B cell (primary cell): ENCODE measurements around the gene MICOS13. TPM values are rescaled to one million over a fixed set of nuclear protein-coding genes. Genes with fewer than 3 reads are reported as not detected.

Source experiments
- ATAC-seq: fragments of 200-7000 bp; cut with Tn5 transposase; one replicate; pipeline ENCODE4 v1.10.0; 2021; ENCODE audit warnings: low read depth, mild to moderate bottlenecking, moderate number of reproducible peaks, moderate library complexity
- CTCF ChIA-PET: fragments of 350-600 bp; sonication (Branson Sonifier 250); formaldehyde crosslinking; loops from one replicate; lab custom pipeline; 2021; ENCODE audit warnings: antibody characterized with exemption, inconsistent platforms; lab: Charles Lee
- POLR2A ChIA-PET: fragments of 350-600 bp; sonication (Branson Sonifier 250); formaldehyde crosslinking; loops from one replicate; lab custom pipeline; 2021; ENCODE audit warnings: antibody characterized with exemption; lab: Charles Lee
- DNase-seq: peaks from one replicate; pipeline ENCODE4 v3.0.0; 2013
- H2AFZ ChIP-seq: 2 replicates; pipeline ENCODE4 v1.6.1; 2012; ENCODE audit warnings: mild to moderate bottlenecking, low read depth, low read length; ENCODE audit not compliant: insufficient read depth, poor library complexity, severe bottlenecking
- H3K27ac ChIP-seq, 2 donors: 1 replicate in 1 of 2; 2 replicates in 1 of 2; pipeline ENCODE4 v1.5.1; 2012 to 2013; ENCODE audit warnings: low read length in 2 of 2, mild to moderate bottlenecking in 2 of 2, moderate library complexity in 1 of 2
- H3K27me3 ChIP-seq, 4 experiments: fragments of 200-600 bp in 1 of 4; sonication (generic) in 1 of 4; replicated peaks in 1 of 4; 1 replicate in 2 of 4; 2 replicates in 2 of 4; pipeline versions ENCODE4 v1.6.1 to v1.7.0; 2013 to 2016; ENCODE audit warnings: low read length in 3 of 4, mild to moderate bottlenecking in 2 of 4, mixed read lengths in 1 of 4, moderate library complexity in 1 of 4; ENCODE audit not compliant: insufficient read depth in 4 of 4, control insufficient read depth in 3 of 4; ENCODE audit errors: control extremely low read depth in 1 of 4
- H3K36me3 ChIP-seq, 2 experiments: replicated peaks in 1 of 2; 1 replicate in 1 of 2; 2 replicates in 1 of 2; pipeline versions ENCODE4 v1.6.1 to v1.7.1; 2013; ENCODE audit warnings: low read length in 1 of 2; ENCODE audit not compliant: insufficient read depth in 2 of 2, control insufficient read depth in 1 of 2; ENCODE audit errors: control extremely low read depth in 1 of 2, extremely low read depth in 1 of 2
- H3K4me1 ChIP-seq, 2 donors: fragments of 200-600 bp in 1 of 2; sonication (generic) in 1 of 2; 1 replicate in 1 of 2; 2 replicates in 1 of 2; pipeline versions ENCODE4 v1.5.1 to v1.6.1; 2013 to 2017; ENCODE audit warnings: low read length in 2 of 2; ENCODE audit not compliant: control insufficient read depth in 2 of 2, insufficient read depth in 2 of 2
- H3K4me2 ChIP-seq: replicated peaks from 2 replicates; pipeline ENCODE3; 2012; ENCODE audit warnings: mild to moderate bottlenecking, low read depth, low read length; ENCODE audit not compliant: poor library complexity, severe bottlenecking
- H3K4me3 ChIP-seq, 5 experiments: fragments of 200-600 bp in 1 of 5; sonication (generic) in 1 of 5; 1 replicate in 3 of 5; 2 replicates in 2 of 5; pipeline versions ENCODE4 v1.5.1 to v1.7.0; 2011 to 2016; ENCODE audit warnings: low read length in 4 of 5, mild to moderate bottlenecking in 4 of 5, low read depth in 2 of 5, control low read depth in 1 of 5, moderate library complexity in 1 of 5; ENCODE audit not compliant: insufficient read depth in 1 of 5; ENCODE audit errors: control extremely low read depth in 1 of 5, extremely low read depth in 1 of 5
- H3K79me2 ChIP-seq: fragments of 200-600 bp; sonication (generic); one replicate; pipeline ENCODE4 v1.6.0; 2016; ENCODE audit warnings: low read length; ENCODE audit not compliant: control insufficient read depth, insufficient read depth
- H3K9ac ChIP-seq: fragments of 200-600 bp; sonication (generic); 2 replicates; pipeline ENCODE4 v1.6.1; 2017; ENCODE audit warnings: mild to moderate bottlenecking, low read length, moderate library complexity
- H3K9me3 ChIP-seq, 3 donors: one replicate each; pipeline versions ENCODE4 v1.6.1 to v1.7.1; 2013; ENCODE audit warnings: low read length in 2 of 3; ENCODE audit not compliant: control insufficient read depth in 2 of 3, insufficient read depth in 1 of 3; ENCODE audit errors: control extremely low read depth in 1 of 3
- H4K20me1 ChIP-seq: 2 replicates; pipeline ENCODE4 v1.6.0; 2012; ENCODE audit warnings: mild to moderate bottlenecking, low read length; ENCODE audit not compliant: insufficient read depth, control insufficient read depth, poor library complexity, severe bottlenecking
- H3K27ac Mint-ChIP-seq: one replicate; pipeline ENCODE4 v1.8.0; 2021; ENCODE audit warnings: mixed read lengths
- H3K27me3 Mint-ChIP-seq: one replicate; pipeline ENCODE4 v1.8.0; 2021; ENCODE audit warnings: mixed read lengths
- H3K4me1 Mint-ChIP-seq: one replicate; pipeline ENCODE4 v1.8.0; 2021; ENCODE audit warnings: mixed read lengths
- H3K4me3 Mint-ChIP-seq: one replicate; pipeline ENCODE4 v1.8.0; 2021; ENCODE audit warnings: mixed read lengths
- H3K9me3 Mint-ChIP-seq: one replicate; pipeline ENCODE4 v1.8.0; 2022; ENCODE audit warnings: mixed read lengths; ENCODE audit not compliant: insufficient read depth
- CTCF ChIP-seq: fragments of 200-600 bp; IDR thresholded peaks from one replicate; pipeline ENCODE4 v1.8.0; 2022; ENCODE audit warnings: antibody characterized with exemption, mild to moderate bottlenecking
- EZH2 ChIP-seq: IDR thresholded peaks from 2 replicates; pipeline ENCODE4 v1.6.1; 2012; ENCODE audit warnings: borderline replicate concordance, low read depth, mild to moderate bottlenecking, moderate library complexity, low read length; ENCODE audit not compliant: insufficient read depth, poor library complexity, severe bottlenecking
- WGBS: methylation state at CpG from one replicate; pipeline ENCODE4 v1.1.5; 2013; ENCODE audit warnings: missing lambda C conversion rate; ENCODE audit not compliant: insufficient coverage; 5-methylcytosine and 5-hydroxymethylcytosine counted together
- intact Hi-C: fragments of 100-400 bp; cut with micrococcal nuclease; formaldehyde crosslinking; loops from one replicate; pipeline ENCODE4 v1.10.0; 2022
- polyA plus RNA-seq: library from polyadenylated mRNA; depleted of rRNA; stranded (reverse); fragments of >200 nt; gene quantifications from 2 replicates; pipeline ENCODE4 v1.2.3, GENCODE V29; 2012
- total RNA-seq, 2 donors: library from RNA; stranded (reverse); fragments of 120-200 nt in 1 of 2; gene quantifications; 1 replicate in 1 of 2; 2 replicates in 1 of 2; pipeline versions ENCODE4 v1.2.3 to v1.2.4, GENCODE V29; 2013 to 2022

MICOS13 gene
- total and polyA plus RNA-seq, 2 donors (not counting 1 experiment from before 2014, with no cell fraction given), result 30.8 to 41.9 TPM

GRCh38 chr19:5697890-5698634 is 17.7 kb upstream of the MICOS13 start:
- no peaks in the 10 kb centered on the region for H3K27me3 Mint-ChIP-seq
- peaks cover 21% of the 10 kb centered on the region for H3K79me2 ChIP-seq
- ChIA-PET POLR2A (no interaction called here), CTCF (no interaction called here)
- H2AFZ ChIP-seq, result no peak overlapping the region
- no peak for TF ChIP-seq CTCF
- no peak for TF ChIP-seq EZH2
- H3K9me3 ChIP-seq, result peaks cover 0 to 2% (median 0%) of the 10 kb centered on the region in 3 donors
- H3K9me3 Mint-ChIP-seq, result no peaks in the 10 kb centered on the region
- H3K4me3 Mint-ChIP-seq, result no peak overlapping the region
- H3K36me3 ChIP-seq, result peaks cover 0 to 55% of the 10 kb centered on the region in 2 experiments
- no peak overlapping the region for H3K9ac ChIP-seq
- WGBS, result 90% methylated on average over 26 of the region's 30 CpGs
- intact Hi-C loops, result no loop called here
- no peak overlapping the region for H3K27ac Mint-ChIP-seq
- DNase-seq (no peak), ATAC-seq (no peak)
- no peak overlapping the region for H3K27ac ChIP-seq
- H3K4me1 ChIP-seq, result no peaks in the 10 kb centered on the region
- peaks cover 70% of the 10 kb centered on the region for H4K20me1 ChIP-seq
- H3K4me3 ChIP-seq, result no peak overlapping the region
- H3K27me3 ChIP-seq, result no peaks in the 10 kb centered on the region
- H3K4me2 ChIP-seq, result no peak overlapping the region
- peaks cover 7% of the 10 kb centered on the region for H3K4me1 Mint-ChIP-seq
